ENCODE results near the gene BTG4. TPM values are rescaled to one million over a fixed set of nuclear protein-coding genes. Genes with fewer than 3 reads are reported as not detected.

The BTG4 gene
- polyA plus RNA-seq, 3 donors: not detected

GRCh38 chr11:111540937-111541253, 28.7 kb upstream of the BTG4 start:
- TF ChIP-seq, protein P1, sequence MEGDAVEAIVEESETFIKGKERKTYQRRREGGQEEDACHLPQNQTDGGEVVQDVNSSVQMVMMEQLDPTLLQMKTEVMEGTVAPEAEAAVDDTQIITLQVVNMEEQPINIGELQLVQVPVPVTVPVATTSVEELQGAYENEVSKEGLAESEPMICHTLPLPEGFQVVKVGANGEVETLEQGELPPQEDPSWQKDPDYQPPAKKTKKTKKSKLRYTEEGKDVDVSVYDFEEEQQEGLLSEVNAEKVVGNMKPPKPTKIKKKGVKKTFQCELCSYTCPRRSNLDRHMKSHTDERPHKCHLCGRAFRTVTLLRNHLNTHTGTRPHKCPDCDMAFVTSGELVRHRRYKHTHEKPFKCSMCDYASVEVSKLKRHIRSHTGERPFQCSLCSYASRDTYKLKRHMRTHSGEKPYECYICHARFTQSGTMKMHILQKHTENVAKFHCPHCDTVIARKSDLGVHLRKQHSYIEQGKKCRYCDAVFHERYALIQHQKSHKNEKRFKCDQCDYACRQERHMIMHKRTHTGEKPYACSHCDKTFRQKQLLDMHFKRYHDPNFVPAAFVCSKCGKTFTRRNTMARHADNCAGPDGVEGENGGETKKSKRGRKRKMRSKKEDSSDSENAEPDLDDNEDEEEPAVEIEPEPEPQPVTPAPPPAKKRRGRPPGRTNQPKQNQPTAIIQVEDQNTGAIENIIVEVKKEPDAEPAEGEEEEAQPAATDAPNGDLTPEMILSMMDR (IDR thresholded peaks at IDR 0.05): no peak
- WGBS (ENCODE audit: insufficient coverage): 3% methylated on average over 19 of the region's 22 CpGs
- Histone ChIP-seq H4K20me1 (ENCODE audit: insufficient read depth, low read length) (no peaks in the 10 kb centered on the region), H3K27ac (ENCODE audit: low read depth in 1 of 2, low read length in 2 of 2) (no peak overlapping the region), H3K79me2 (ENCODE audit: insufficient read depth, low read length) (no peaks in the 10 kb centered on the region), H3K4me3 (replicated peaks in 1 of 3; ENCODE audit: low read depth in 2 of 3, low read length in 3 of 3) (peak overlapping the region; percentile 3 to 72 (median 34)), H3K4me2 (replicated peaks; ENCODE audit: extremely low read depth, low read length, poor library complexity, severe bottlenecking) (peak overlapping the region; percentile 76), H2AFZ (ENCODE audit: insufficient read depth, low read depth, low read length, poor library complexity, severe bottlenecking) (peak overlapping the region; percentile 60), H3K4me1 (ENCODE audit: control insufficient read depth in 1 of 2, insufficient read depth in 2 of 2, low read length in 2 of 2) (peaks cover 19 to 25% of the 10 kb centered on the region in 2 donors), H3K27me3 (ENCODE audit: control insufficient read depth in 2 of 2, insufficient read depth in 2 of 2, low read length in 2 of 2) (peaks cover 21 to 38% of the 10 kb centered on the region in 2 donors), H3K9ac (ENCODE audit: insufficient read depth, low read length, poor library complexity, severe bottlenecking) (peak overlapping the region; percentile 48), H3K9me3 (replicated peaks in 1 of 2; ENCODE audit: control insufficient read depth in 1 of 2, insufficient read depth in 1 of 2, low read length in 2 of 2) (peaks cover 0 to 8% of the 10 kb centered on the region in 2 donors), H3K36me3 (replicated peaks in 1 of 2; ENCODE audit: control insufficient read depth in 1 of 2, insufficient read depth in 2 of 2, low read length in 2 of 2) (no peaks in the 10 kb centered on the region)
- H3K27ac Mint-ChIP-seq: no peak overlapping the region
- H3K36me3 Mint-ChIP-seq: peaks cover 3 to 6% of the 10 kb centered on the region in 2 donors
- peaks cover 0 to 9% (median 0%) of the 10 kb centered on the region in 7 donors for H3K9me3 Mint-ChIP-seq
- H3K4me3 Mint-ChIP-seq: peak overlapping the region; percentile 78 to 97
- DNase-seq: no peak
- intact Hi-C loops (cut with micrococcal nuclease): no loop called here
- peaks cover 26% of the 10 kb centered on the region for H3K4me1 Mint-ChIP-seq
- peaks cover 33 to 45% (median 36%) of the 10 kb centered on the region in 3 donors for H3K27me3 Mint-ChIP-seq (ENCODE audit: low read depth in 3 of 3)

DNA sequence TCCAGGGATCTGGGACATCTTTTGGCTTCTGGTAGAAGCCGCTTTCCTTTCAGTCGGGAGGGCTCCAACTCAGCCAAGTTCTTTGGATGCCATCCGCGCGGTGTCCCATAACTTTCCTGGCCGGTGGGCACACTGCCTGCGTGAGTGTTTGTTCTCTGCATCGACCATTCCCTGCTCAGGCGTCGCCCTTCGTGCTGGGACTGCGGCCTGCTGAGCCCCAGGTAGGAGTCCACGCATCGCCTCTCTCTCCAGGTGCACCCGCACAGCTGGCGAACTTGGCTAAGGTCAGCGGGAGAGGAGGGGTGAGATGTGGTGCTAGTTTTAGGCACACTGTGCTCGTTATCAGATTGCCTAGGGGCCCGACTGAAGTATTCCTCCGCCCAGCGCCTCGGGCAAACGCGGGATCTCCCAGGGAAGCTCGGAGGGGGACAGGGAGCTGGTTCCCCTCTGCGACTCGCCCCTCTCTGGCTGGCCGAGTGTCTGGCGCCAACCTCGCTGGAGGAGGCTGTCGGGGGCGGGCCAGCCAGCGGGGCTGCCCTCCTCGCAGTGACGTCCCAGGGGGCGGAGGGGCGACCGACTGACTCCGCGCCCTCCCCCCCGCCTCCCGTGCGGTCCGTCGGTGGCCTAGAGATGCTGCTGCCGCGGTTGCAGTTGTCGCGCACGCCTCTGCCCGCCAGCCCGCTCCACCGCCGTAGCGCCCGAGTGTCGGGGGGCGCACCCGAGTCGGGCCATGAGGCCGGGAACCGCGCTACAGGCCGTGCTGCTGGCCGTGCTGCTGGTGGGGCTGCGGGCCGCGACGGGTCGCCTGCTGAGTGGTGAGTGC, 28.1 kb upstream of the BTG4 start, which contains the start of gene LAYN:
LAYN (plus strand) TSS at position 607 of the 823 bp plus-strand sequence; CDS start at position 731, 124 bp downstream.
- DNase-seq: no peak
- intact Hi-C loops (cut with micrococcal nuclease): no loop called here
- Mint-ChIP-seq H3K27ac (peak within 1 kb of the TSS in 1 of 7 donors; percentile 8), H3K9me3 (peaks cover 0 to 9% (median 0%) of the 10 kb centered on the region in 7 donors), H3K36me3 (peaks cover 3 to 6% of the 10 kb centered on the region in 2 donors), H3K27me3 (ENCODE audit: low read depth in 3 of 3) (peaks cover 34 to 47% (median 36%) of the 10 kb centered on the region in 3 donors), H3K4me1 (peaks cover 26% of the 10 kb centered on the region), H3K4me3 (peak within 1 kb of the TSS; percentile 78 to 97)
- H3K4me2 ChIP-seq (replicated peaks; ENCODE audit: extremely low read depth, low read length, poor library complexity, severe bottlenecking): peak within 1 kb of the TSS; percentile 76
- H4K20me1 ChIP-seq (ENCODE audit: insufficient read depth, low read length): no peaks in the 10 kb centered on the region
- H3K27me3 ChIP-seq (ENCODE audit: control insufficient read depth in 2 of 2, insufficient read depth in 2 of 2, low read length in 2 of 2): peaks cover 21 to 38% of the 10 kb centered on the region in 2 donors
- peaks cover 0 to 8% of the 10 kb centered on the region in 2 donors for H3K9me3 ChIP-seq (replicated peaks in 1 of 2; ENCODE audit: control insufficient read depth in 1 of 2, insufficient read depth in 1 of 2, low read length in 2 of 2)
- peak within 1 kb of the TSS; percentile 60 for H2AFZ ChIP-seq (ENCODE audit: insufficient read depth, low read depth, low read length, poor library complexity, severe bottlenecking)
- WGBS (ENCODE audit: insufficient coverage): 7% methylated on average over 70 of the region's 70 CpGs
- peak within 1 kb of the TSS; percentile 48 for H3K9ac ChIP-seq (ENCODE audit: insufficient read depth, low read length, poor library complexity, severe bottlenecking)
- no peaks in the 10 kb centered on the region for H3K36me3 ChIP-seq (replicated peaks in 1 of 2; ENCODE audit: control insufficient read depth in 1 of 2, insufficient read depth in 2 of 2, low read length in 2 of 2)
- no peak within 1 kb of the TSS for H3K27ac ChIP-seq (ENCODE audit: low read depth in 1 of 2, low read length in 2 of 2)
- no peaks in the 10 kb centered on the region for H3K79me2 ChIP-seq (ENCODE audit: insufficient read depth, low read length)
- peaks cover 19 to 25% of the 10 kb centered on the region in 2 donors for H3K4me1 ChIP-seq (ENCODE audit: control insufficient read depth in 1 of 2, insufficient read depth in 2 of 2, low read length in 2 of 2)
- TF ChIP-seq, protein P1 (IDR thresholded peaks at IDR 0.05): no peak
- H3K4me3 ChIP-seq (replicated peaks in 1 of 3; ENCODE audit: low read depth in 2 of 3, low read length in 3 of 3): peak within 1 kb of the TSS; percentile 3 to 72 (median 34)
